Smooth muscle cell (in vitro differentiated cells): ENCODE results near the gene MYH10. TPM values are rescaled to one million over a fixed set of nuclear protein-coding genes. Genes with fewer than 3 reads are reported as not detected.

ENCODE experiments used
- DNase-seq: peaks from one replicate; lab custom pipeline; 2025; ENCODE audit not compliant: unreplicated experiment; lab: John Stamatoyannopoulos, UW
- H2AFZ ChIP-seq: fragments of 200-600 bp; sonication (generic); 2 replicates; pipeline ENCODE4 v1.6.0; 2016; ENCODE audit warnings: antibody characterized with exemption, low read depth, mild to moderate bottlenecking
- H3F3A ChIP-seq: fragments of 200-600 bp; sonication (generic); 2 replicates; pipeline ENCODE4 v1.6.0; 2017; ENCODE audit warnings: antibody characterized with exemption, low read depth
- H3K27ac ChIP-seq: fragments of 200-600 bp; sonication (generic); 2 replicates; pipeline ENCODE4 v1.5.1; 2016; ENCODE audit warnings: low read depth, mild to moderate bottlenecking
- H3K27me3 ChIP-seq: fragments of 200-600 bp; sonication (generic); 2 replicates; pipeline ENCODE4 v1.6.1; 2016; ENCODE audit warnings: low read depth, mild to moderate bottlenecking
- H3K36me3 ChIP-seq: fragments of 200-600 bp; sonication (generic); 2 replicates; pipeline ENCODE4 v1.5.1; 2016; ENCODE audit warnings: low read depth
- H3K4me1 ChIP-seq: fragments of 200-600 bp; sonication (generic); 2 replicates; pipeline ENCODE4 v1.5.1; 2016; ENCODE audit warnings: low read depth
- H3K4me2 ChIP-seq: fragments of 200-600 bp; sonication (generic); 2 replicates; pipeline ENCODE4 v1.6.0; 2016; ENCODE audit warnings: mild to moderate bottlenecking
- H3K4me3 ChIP-seq: fragments of 200-600 bp; sonication (generic); 2 replicates; pipeline ENCODE4 v1.5.1; 2016; ENCODE audit warnings: mild to moderate bottlenecking
- H3K79me2 ChIP-seq: fragments of 200-600 bp; sonication (generic); 2 replicates; pipeline ENCODE4 v1.6.0; 2016; ENCODE audit warnings: low read depth, mild to moderate bottlenecking
- H3K9ac ChIP-seq: fragments of 200-600 bp; sonication (generic); 2 replicates; pipeline ENCODE4 v1.6.0; 2016; ENCODE audit warnings: low read depth
- H3K9me3 ChIP-seq: fragments of 200-600 bp; sonication (generic); replicated peaks from 2 replicates; pipeline ENCODE4 v1.5.1; 2016; ENCODE audit warnings: low read depth
- H4K20me1 ChIP-seq: fragments of 200-600 bp; sonication (generic); 2 replicates; pipeline ENCODE4 v1.6.0; 2016; ENCODE audit warnings: low read depth
- CTCF ChIP-seq: fragments of 200-600 bp; sonication (generic); IDR thresholded peaks from 2 replicates; pipeline ENCODE4 v1.5.1; 2017; ENCODE audit warnings: borderline replicate concordance, mild to moderate bottlenecking, antibody characterized with exemption; ENCODE audit not compliant: insufficient read depth, poor library complexity, severe bottlenecking
- WGBS: methylation state at CpG from one replicate; pipeline ENCODE4 v1.1.7; 2016; ENCODE audit warnings: low lambda C conversion rate; 5-methylcytosine and 5-hydroxymethylcytosine counted together
- polyA plus RNA-seq: library from polyadenylated mRNA; unstranded; fragments of >200 nt; fragmentation: Nextera tagmentation; extraction: Ambion mirVana; gene quantifications from 2 replicates; pipeline ENCODE4 v1.2.1, GENCODE V29; 2016
- total RNA-seq: library from RNA; depleted of rRNA; stranded (reverse); fragments of >200 nt; gene quantifications from 2 replicates; pipeline ENCODE4 v1.2.3, GENCODE V29; 2014

Gene MYH10
- total and polyA plus RNA-seq, 2 experiments from 2014 or later, result 112 to 146 TPM

DNA sequence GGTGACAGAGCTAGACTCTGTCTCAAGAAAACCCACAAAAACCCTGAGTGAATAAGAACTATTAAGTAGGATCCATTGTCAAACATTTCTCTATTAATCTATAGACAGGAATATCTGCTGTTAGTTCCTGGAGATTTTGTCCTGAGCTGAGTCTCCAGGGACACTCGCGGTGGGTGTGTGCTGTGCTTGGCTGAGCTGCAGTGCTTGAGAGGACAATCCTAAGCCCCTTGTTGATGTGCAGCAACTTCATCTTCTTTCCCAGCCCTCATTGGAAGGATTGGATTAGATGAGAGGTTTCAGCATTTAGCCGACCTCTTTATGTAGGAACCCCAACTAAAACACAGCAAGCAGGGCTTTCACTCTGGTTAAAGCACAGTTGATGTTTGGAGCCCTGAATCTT, 161.5 kb downstream of the MYH10 start:
- Histone ChIP-seq H3K4me1 (no peaks in the 10 kb centered on the region), H3K27me3 (no peaks in the 10 kb centered on the region), H4K20me1 (peaks cover 100% of the 10 kb centered on the region), H3K36me3 (no peaks in the 10 kb centered on the region), H3K79me2 (peaks cover 51% of the 10 kb centered on the region), H3K4me2 (no peak overlapping the region), H3K9ac (no peak overlapping the region), H3F3A (peaks cover 21% of the 10 kb centered on the region), H3K4me3 (no peak overlapping the region), H2AFZ (no peak overlapping the region), H3K27ac (peak overlapping the region; percentile 4), H3K9me3 (no peaks in the 10 kb centered on the region)
- no peak for DNase-seq
- TF ChIP-seq CTCF, result no peak
- WGBS, result 97% methylated on average over 3 of the region's 3 CpGs

DNA sequence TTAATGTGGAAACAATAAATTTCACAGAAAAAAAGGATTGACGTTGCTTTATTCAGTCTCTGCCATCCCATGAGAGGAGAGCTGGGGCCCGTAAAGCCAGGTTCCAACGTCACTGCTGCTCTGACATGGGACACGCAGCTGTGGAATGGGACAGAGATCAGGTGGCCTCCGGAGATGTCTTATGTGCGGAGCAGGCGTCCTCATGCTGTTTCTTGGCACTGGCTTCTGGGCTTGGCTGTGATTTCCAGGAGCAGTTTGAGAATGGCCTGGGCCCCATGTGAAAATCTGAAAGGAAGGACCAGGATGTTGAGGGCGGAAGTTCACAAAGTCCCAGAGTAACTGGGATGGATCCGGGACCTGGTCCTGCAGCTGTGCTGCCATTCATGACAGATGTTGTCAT, 162.4 kb downstream of the MYH10 start:
- Histone ChIP-seq H3K36me3 (no peaks in the 10 kb centered on the region), H3K27ac (no peak overlapping the region), H3K27me3 (no peaks in the 10 kb centered on the region), H3K4me2 (no peak overlapping the region), H3K4me3 (no peak overlapping the region), H2AFZ (no peak overlapping the region), H3K4me1 (no peaks in the 10 kb centered on the region), H3K79me2 (peaks cover 60% of the 10 kb centered on the region), H3K9me3 (no peaks in the 10 kb centered on the region), H4K20me1 (peaks cover 100% of the 10 kb centered on the region), H3K9ac (no peak overlapping the region), H3F3A (peaks cover 21% of the 10 kb centered on the region)
- TF ChIP-seq CTCF, result no peak
- no peak for DNase-seq
- WGBS, result 94% methylated on average over 9 of the region's 9 CpGs

DNA sequence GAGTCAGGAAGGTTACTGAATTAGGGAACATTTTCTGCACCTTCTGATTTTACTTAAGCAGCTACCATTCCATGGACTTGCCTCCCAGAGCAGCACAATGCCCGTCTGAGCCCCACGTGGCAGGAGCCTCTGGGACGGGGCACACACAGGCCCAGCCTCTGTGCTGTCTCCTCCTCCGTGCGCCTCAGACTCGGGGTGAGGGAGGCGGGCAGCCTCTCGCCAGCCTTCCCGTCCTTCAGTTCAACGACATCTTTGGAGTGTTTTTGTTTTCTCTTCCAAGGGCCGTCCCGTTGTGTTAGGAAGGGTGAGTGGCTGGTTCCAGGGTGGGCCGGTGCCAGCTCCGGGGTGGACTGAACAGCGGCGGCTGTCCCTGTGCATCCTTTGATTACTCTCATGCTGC, 163.0 kb downstream of the MYH10 start:
- Histone ChIP-seq H3K4me3 (no peak overlapping the region), H2AFZ (no peak overlapping the region), H3K9ac (no peak overlapping the region), H3K4me1 (no peaks in the 10 kb centered on the region), H4K20me1 (peaks cover 100% of the 10 kb centered on the region), H3K79me2 (peaks cover 66% of the 10 kb centered on the region), H3K27me3 (no peaks in the 10 kb centered on the region), H3F3A (peaks cover 26% of the 10 kb centered on the region), H3K36me3 (no peaks in the 10 kb centered on the region), H3K9me3 (no peaks in the 10 kb centered on the region), H3K27ac (no peak overlapping the region), H3K4me2 (no peak overlapping the region)
- TF ChIP-seq CTCF, result no peak
- DNase-seq, result no peak
- 91% methylated on average over 16 of the region's 16 CpGs for WGBS

GRCh38 chr17:8466873-8467272, 163.7 kb downstream of the MYH10 start:
- no peaks in the 10 kb centered on the region for H3K4me1 ChIP-seq
- H3K4me3 ChIP-seq, result no peak overlapping the region
- no peak for DNase-seq
- H3F3A ChIP-seq, result peaks cover 31% of the 10 kb centered on the region
- no peak for TF ChIP-seq CTCF
- H2AFZ ChIP-seq, result no peak overlapping the region
- peaks cover 100% of the 10 kb centered on the region for H4K20me1 ChIP-seq
- 96% methylated on average over 19 of the region's 21 CpGs for WGBS
- no peaks in the 10 kb centered on the region for H3K9me3 ChIP-seq
- H3K36me3 ChIP-seq, result no peaks in the 10 kb centered on the region
- H3K27me3 ChIP-seq, result no peaks in the 10 kb centered on the region
- no peak overlapping the region for H3K9ac ChIP-seq
- H3K79me2 ChIP-seq, result peaks cover 72% of the 10 kb centered on the region
- H3K27ac ChIP-seq, result no peak overlapping the region
- H3K4me2 ChIP-seq, result no peak overlapping the region
